Thymus (tissue), 11 donors: ENCODE results near the gene CAVIN4. TPM values are rescaled to one million over a fixed set of nuclear protein-coding genes. Genes with fewer than 3 reads are reported as not detected.
A peak's percentile ranks its signal among the peaks of the same experiment; 100 is the strongest.

ENCODE experiments used
- DNase-seq, 9 donors: peaks; one replicate each; pipeline ENCODE4 v3.0.0-alpha.2; 2013; ENCODE audit warnings: low spot score in 9 of 9, low read depth in 6 of 9, missing footprints in 1 of 9
- H3K27ac ChIP-seq, 2 donors: one replicate each; pipeline ENCODE4 v1.5.1; 2013; ENCODE audit warnings: control low read depth in 1 of 2, low read depth in 1 of 2, low read length in 1 of 2, mild to moderate bottlenecking in 1 of 2, moderate library complexity in 1 of 2
- H3K27me3 ChIP-seq, 2 donors: one replicate each; pipeline ENCODE4 v1.5.1; 2013; ENCODE audit warnings: low read length in 1 of 2; ENCODE audit not compliant: control insufficient read depth in 2 of 2, insufficient read depth in 1 of 2
- H3K36me3 ChIP-seq, 2 donors: one replicate each; pipeline ENCODE4 v1.5.1; 2013; ENCODE audit warnings: low read length in 1 of 2, mild to moderate bottlenecking in 1 of 2, moderate library complexity in 1 of 2; ENCODE audit not compliant: control insufficient read depth in 2 of 2, insufficient read depth in 2 of 2
- H3K4me1 ChIP-seq, 2 donors: one replicate each; pipeline ENCODE4 v1.5.1; 2013; ENCODE audit warnings: low read length in 2 of 2; ENCODE audit not compliant: control insufficient read depth in 2 of 2, insufficient read depth in 2 of 2
- H3K4me3 ChIP-seq, 2 donors: one replicate each; pipeline ENCODE4 v1.5.1; 2013; ENCODE audit warnings: low read length in 2 of 2, control low read depth in 1 of 2, mild to moderate bottlenecking in 1 of 2
- H3K9me3 ChIP-seq, 2 donors: one replicate each; pipeline ENCODE4 v1.5.1; 2013; ENCODE audit warnings: low read length in 1 of 2, mild to moderate bottlenecking in 1 of 2; ENCODE audit not compliant: control insufficient read depth in 2 of 2, insufficient read depth in 1 of 2
- WGBS: extraction: QIAGEN DNeasy Blood & Tissue Kit; methylation state at CpG from one replicate; pipeline ENCODE4 v1.1.7; 2013; 5-methylcytosine and 5-hydroxymethylcytosine counted together
- polyA plus RNA-seq: library from polyadenylated mRNA; stranded (reverse); fragments of 200-250 nt; gene quantifications from one replicate; pipeline ENCODE4 v1.2.3, GENCODE V29; 2013
- total RNA-seq: library from RNA; stranded (reverse); fragments of 120-200 nt; gene quantifications from one replicate; pipeline ENCODE4 v1.2.4, GENCODE V29; 2013
- donor health status: healthy.

CAVIN4 gene
- total and polyA plus RNA-seq, 2 donors = 0.23 to 0.38 TPM

GRCh38 chr9:100584951-100585350, 7.1 kb downstream of the CAVIN4 start:
- Histone ChIP-seq H3K9me3 (peaks cover 0 to 4% of the 10 kb centered on the region in 2 donors), H3K4me3 (no peak overlapping the region), H3K36me3 (no peaks in the 10 kb centered on the region), H3K27me3 (no peaks in the 10 kb centered on the region), H3K4me1 (no peaks in the 10 kb centered on the region), H3K27ac (no peak overlapping the region)
- no peak for DNase-seq
- 97% methylated on average over 4 of the region's 4 CpGs for WGBS

- 93% methylated on average over 7 of the region's 7 CpGs for WGBS
- Histone ChIP-seq H3K36me3 (no peaks in the 10 kb centered on the region), H3K27me3 (no peaks in the 10 kb centered on the region), H3K4me3 (no peak overlapping the region), H3K27ac (no peak overlapping the region), H3K9me3 (peaks cover 0 to 4% of the 10 kb centered on the region in 2 donors), H3K4me1 (no peaks in the 10 kb centered on the region)
- DNase-seq = no peak
Observed at GRCh38 chr9:100586093-100586492, 8.2 kb downstream of the CAVIN4 start.

GRCh38 chr9:100587375-100587774, 9.5 kb downstream of the CAVIN4 start:
- H3K27me3 ChIP-seq = no peaks in the 10 kb centered on the region
- 93% methylated on average over 9 of the region's 9 CpGs for WGBS
- no peak for DNase-seq
- peaks cover 0 to 4% of the 10 kb centered on the region in 2 donors for H3K9me3 ChIP-seq
- no peaks in the 10 kb centered on the region for H3K4me1 ChIP-seq
- H3K4me3 ChIP-seq = no peak overlapping the region
- no peak overlapping the region for H3K27ac ChIP-seq
- no peaks in the 10 kb centered on the region for H3K36me3 ChIP-seq

- no peak for DNase-seq
- Histone ChIP-seq H3K4me1 (no peaks in the 10 kb centered on the region), H3K36me3 (no peaks in the 10 kb centered on the region), H3K27me3 (no peaks in the 10 kb centered on the region), H3K27ac (no peak overlapping the region), H3K9me3 (no peaks in the 10 kb centered on the region), H3K4me3 (no peak overlapping the region)
- 93% methylated on average over 5 of the region's 5 CpGs for WGBS
Observed at GRCh38 chr9:100589582-100589981, 11.7 kb downstream of the CAVIN4 start.

- H3K9me3 ChIP-seq = no peaks in the 10 kb centered on the region
- no peak overlapping the region for H3K4me3 ChIP-seq
- DNase-seq = no peak
- WGBS = 98% methylated on average over 2 of the region's 2 CpGs
- H3K4me1 ChIP-seq = no peaks in the 10 kb centered on the region
- no peaks in the 10 kb centered on the region for H3K36me3 ChIP-seq
- no peaks in the 10 kb centered on the region for H3K27me3 ChIP-seq
- H3K27ac ChIP-seq = no peak overlapping the region
Observed at GRCh38 chr9:100590481-100590880, 12.6 kb downstream of the CAVIN4 start.

GRCh38 chr9:100591139-100591538, 13.3 kb downstream of the CAVIN4 start:
- Histone ChIP-seq H3K4me1 (no peaks in the 10 kb centered on the region), H3K4me3 (no peak overlapping the region), H3K27ac (no peak overlapping the region), H3K9me3 (no peaks in the 10 kb centered on the region), H3K27me3 (no peaks in the 10 kb centered on the region), H3K36me3 (no peaks in the 10 kb centered on the region)
- no peak for DNase-seq
- 98% methylated on average over 6 of the region's 6 CpGs for WGBS

- Histone ChIP-seq H3K4me1 (no peaks in the 10 kb centered on the region), H3K4me3 (no peak overlapping the region), H3K27ac (no peak overlapping the region), H3K9me3 (no peaks in the 10 kb centered on the region), H3K27me3 (peaks cover 0 to 2% of the 10 kb centered on the region in 2 donors), H3K36me3 (no peaks in the 10 kb centered on the region)
- DNase-seq = no peak
- 96% methylated on average over 5 of the region's 5 CpGs for WGBS
Observed at GRCh38 chr9:100591639-100592412, 13.9 kb downstream of the CAVIN4 start.

- H3K27me3 ChIP-seq = peaks cover 0 to 14% of the 10 kb centered on the region in 2 donors
Observed at GRCh38 chr9:100595391-100596199, 17.7 kb downstream of the CAVIN4 start.

GRCh38 chr9:100597236-100597635, 19.4 kb downstream of the CAVIN4 start:
- no peak for DNase-seq
- peaks cover 0 to 14% of the 10 kb centered on the region in 2 donors for H3K27me3 ChIP-seq
- 80% methylated on average over 6 of the region's 6 CpGs for WGBS

More at GRCh38 chr9:100595391-100596199, 17.7 kb downstream of the CAVIN4 start:
- no peaks in the 10 kb centered on the region for H3K36me3 ChIP-seq
- peak in 7 of 9 donors; percentile 18 to 70 (median 43) for DNase-seq
- no peaks in the 10 kb centered on the region for H3K9me3 ChIP-seq
- no peak overlapping the region for H3K4me3 ChIP-seq
- peaks cover 8 to 13% of the 10 kb centered on the region in 2 donors for H3K4me1 ChIP-seq
- 56% methylated on average over 3 of the region's 3 CpGs for WGBS
- no peak overlapping the region for H3K27ac ChIP-seq

More at GRCh38 chr9:100597236-100597635, 19.4 kb downstream of the CAVIN4 start:
- Histone ChIP-seq H3K4me3 (no peak overlapping the region), H3K9me3 (no peaks in the 10 kb centered on the region), H3K36me3 (no peaks in the 10 kb centered on the region), H3K27ac (no peak overlapping the region), H3K4me1 (peaks cover 8 to 13% of the 10 kb centered on the region in 2 donors)
